SKM-1 (cell line): ENCODE results near the gene MYO5B.

Source experiments
- DNase-seq: peaks from one replicate; lab custom pipeline; 2025; ENCODE audit not compliant: unreplicated experiment; lab: John Stamatoyannopoulos, UW

Gene MYO5B

GRCh38 chr18:49973592-49973991, 221.4 kb downstream of the MYO5B start:
- no peak for DNase-seq

GRCh38 chr18:49972535-49972934, 222.4 kb downstream of the MYO5B start:
- no peak for DNase-seq

- no peak for DNase-seq
Measured at GRCh38 chr18:49971462-49971861, 223.5 kb downstream of the MYO5B start.

- no peak for DNase-seq
Measured at GRCh38 chr18:49970319-49970718, 224.6 kb downstream of the MYO5B start.

- no peak for DNase-seq
Measured at GRCh38 chr18:49968644-49969309, 226.2 kb downstream of the MYO5B start.

GRCh38 chr18:49967636-49968313, 227.2 kb downstream of the MYO5B start:
- no peak for DNase-seq

- DNase-seq, result no peak
Measured at GRCh38 chr18:49967171-49967570, 227.8 kb downstream of the MYO5B start.

- no peak for DNase-seq
Measured at GRCh38 chr18:49966090-49966489, 228.9 kb downstream of the MYO5B start.

GRCh38 chr18:49963217-49963616, 231.7 kb downstream of the MYO5B start:
- DNase-seq, result no peak

- no peak for DNase-seq
Measured at GRCh38 chr18:49961271-49961670, 233.7 kb downstream of the MYO5B start.

- DNase-seq, result no peak
Measured at GRCh38 chr18:49960376-49960775, 234.6 kb downstream of the MYO5B start.

- DNase-seq, result no peak
Measured at GRCh38 chr18:49959176-49959575, 235.8 kb downstream of the MYO5B start.

GRCh38 chr18:49955263-49955662, 239.7 kb downstream of the MYO5B start:
- no peak for DNase-seq

- DNase-seq, result no peak
Measured at GRCh38 chr18:49953391-49953790, 241.6 kb downstream of the MYO5B start.

- DNase-seq, result peak; percentile 47
Measured at GRCh38 chr18:49949951-49950395, 245.0 kb downstream of the MYO5B start.

GRCh38 chr18:49948975-49949374, 246.0 kb downstream of the MYO5B start:
- no peak for DNase-seq

- DNase-seq, result no peak
Measured at GRCh38 chr18:49944663-49945062, 250.3 kb downstream of the MYO5B start.

GRCh38 chr18:49936821-49937220, 258.1 kb downstream of the MYO5B start:
- no peak for DNase-seq

GRCh38 chr18:49935215-49935614, 259.7 kb downstream of the MYO5B start:
- DNase-seq, result no peak

- no peak for DNase-seq
Measured at GRCh38 chr18:49934457-49934856, 260.5 kb downstream of the MYO5B start.

- DNase-seq, result no peak
Measured at GRCh38 chr18:49933530-49934128, 261.3 kb downstream of the MYO5B start.

- no peak for DNase-seq
Measured at GRCh38 chr18:49931760-49932159, 263.2 kb downstream of the MYO5B start.
